H1 (cell line): Measurements from ENCODE around the gene PRICKLE2. TPM values are rescaled to one million over a fixed set of nuclear protein-coding genes. Genes with fewer than 3 reads are reported as not detected.
A peak's percentile ranks its signal among the peaks of the same experiment; 100 is the strongest.

Experiments
- CTCF ChIA-PET: fragments of 300-600 bp; sonication (Branson Sonifier 250); formaldehyde crosslinking; loops from one replicate; lab custom pipeline; 2021; ENCODE audit not compliant: partially characterized antibody; lab: Charles Lee
- POLR2A ChIA-PET: fragments of 300-600 bp; sonication (Branson Sonifier 250); formaldehyde crosslinking; loops from one replicate; lab custom pipeline; 2021; ENCODE audit warnings: inconsistent platforms; ENCODE audit not compliant: partially characterized antibody; lab: Charles Lee
- DNase-seq, 2 experiments: peaks; one replicate each; pipeline versions ENCODE4 v3.0.0 to v3.0.0-alpha.2; 2010 to 2022; ENCODE audit warnings: low spot score in 2 of 2, low read depth in 1 of 2, mixed read lengths in 1 of 2
- FAIRE-seq: peaks from 2 replicates; lab custom pipeline; 2011; peaks lifted over from hg19 to GRCh38; lab: Jason Lieb, UNC
- H2AFZ ChIP-seq: 2 replicates; pipeline ENCODE4 v1.8.1; 2012; ENCODE audit warnings: low read length, inconsistent platforms
- H2AK5ac ChIP-seq: 2 replicates; pipeline ENCODE4 v1.6.1; 2013; ENCODE audit warnings: low read depth, low read length
- H2BK120ac ChIP-seq: replicated peaks from 2 replicates; pipeline ENCODE3; 2013; ENCODE audit warnings: low read depth, low read length, inconsistent platforms
- H2BK12ac ChIP-seq: 2 replicates; pipeline ENCODE4 v1.6.1; 2013; ENCODE audit warnings: low read depth, low read length
- H2BK15ac ChIP-seq: 2 replicates; pipeline ENCODE4 v1.6.1; 2013; ENCODE audit warnings: low read length
- H2BK20ac ChIP-seq: 2 replicates; pipeline ENCODE4 v1.6.1; 2013; ENCODE audit warnings: low read length
- H2BK5ac ChIP-seq: 2 replicates; pipeline ENCODE4 v1.6.1; 2013; ENCODE audit warnings: low read depth, low read length
- H3K14ac ChIP-seq: 2 replicates; pipeline ENCODE4 v1.6.1; 2013; ENCODE audit warnings: inconsistent platforms; ENCODE audit not compliant: insufficient read length
- H3K18ac ChIP-seq: 2 replicates; pipeline ENCODE4 v1.6.1; 2013; ENCODE audit warnings: low read length; ENCODE audit errors: extremely low read depth
- H3K23ac ChIP-seq: 2 replicates; pipeline ENCODE4 v1.6.1; 2013; ENCODE audit warnings: inconsistent platforms; ENCODE audit not compliant: insufficient read length
- H3K23me2 ChIP-seq: 2 replicates; pipeline ENCODE4 v1.6.1; 2013; ENCODE audit warnings: low read depth, low read length
- H3K27ac ChIP-seq: 2 replicates; pipeline ENCODE4 v1.6.1; 2011; ENCODE audit warnings: low read depth, low read length, inconsistent platforms
- H3K27me3 ChIP-seq, 4 experiments: replicated peaks in 1 of 4; 1 replicate in 1 of 4; 2 replicates in 3 of 4; pipeline versions ENCODE4 v1.6.1 to v1.8.1; 2011 to 2013; ENCODE audit warnings: low read length in 3 of 4, mild to moderate bottlenecking in 3 of 4, inconsistent platforms in 2 of 4, mixed read lengths in 2 of 4, moderate library complexity in 1 of 4; ENCODE audit not compliant: control insufficient read depth in 3 of 4, insufficient read depth in 3 of 4; ENCODE audit errors: extremely low read depth in 1 of 4
- H3K36me3 ChIP-seq, 4 experiments: 2 replicates each; pipeline versions ENCODE4 v1.6.1 to v1.8.1; 2011 to 2013; ENCODE audit warnings: mild to moderate bottlenecking in 4 of 4, low read length in 3 of 4, moderate library complexity in 2 of 4, control low read depth in 1 of 4, inconsistent platforms in 1 of 4; ENCODE audit not compliant: insufficient read depth in 4 of 4, control insufficient read depth in 2 of 4
- H3K4ac ChIP-seq: replicated peaks from 2 replicates; pipeline ENCODE3; 2013; ENCODE audit warnings: low read length, low read depth, mixed read lengths, inconsistent platforms; ENCODE audit not compliant: insufficient read length
- H3K4me1 ChIP-seq, 4 experiments: replicated peaks in 1 of 4; 1 replicate in 1 of 4; 2 replicates in 3 of 4; pipeline versions ENCODE4 v1.6.1 to v1.8.1; 2011 to 2013; ENCODE audit warnings: low read length in 3 of 4, inconsistent platforms in 2 of 4, mixed read lengths in 1 of 4; ENCODE audit not compliant: insufficient read depth in 4 of 4, control insufficient read depth in 3 of 4
- H3K4me2 ChIP-seq, 2 experiments: 2 replicates each; pipeline versions ENCODE4 v1.6.1 to v1.8.1; 2011 to 2013; ENCODE audit warnings: low read depth in 2 of 2, low read length in 2 of 2, control low read depth in 1 of 2, inconsistent platforms in 1 of 2, mild to moderate bottlenecking in 1 of 2; ENCODE audit not compliant: insufficient read depth in 1 of 2
- H3K4me3 ChIP-seq, 4 experiments: fragments of 200-600, 300-600 bp in 1 of 4; sonication (generic), shearing (Covaris generic), sonication (Bioruptor Twin) in 1 of 4; 2 replicates each; pipeline versions ENCODE4 v1.5.1 to v1.8.1; 2011 to 2016; ENCODE audit warnings: low read length in 4 of 4, low read depth in 3 of 4, control low read depth in 2 of 4, inconsistent platforms in 2 of 4, mild to moderate bottlenecking in 2 of 4, mixed read lengths in 1 of 4, moderate library complexity in 1 of 4; ENCODE audit not compliant: insufficient read depth in 2 of 4; ENCODE audit errors: extremely low read depth in 1 of 4
- H3K56ac ChIP-seq: replicated peaks from 2 replicates; pipeline ENCODE3; 2013; ENCODE audit warnings: low read depth, mild to moderate bottlenecking, mixed read lengths, low read length, inconsistent platforms; ENCODE audit not compliant: insufficient read length
- H3K79me1 ChIP-seq: 2 replicates; pipeline ENCODE4 v1.6.1; 2013; ENCODE audit warnings: low read depth, low read length, control low read depth
- H3K79me2 ChIP-seq, 2 experiments: 2 replicates each; pipeline versions ENCODE4 v1.6.1 to v1.8.1; 2012 to 2013; ENCODE audit warnings: low read length in 2 of 2, mild to moderate bottlenecking in 2 of 2, inconsistent platforms in 1 of 2; ENCODE audit not compliant: insufficient read depth in 2 of 2, control insufficient read depth in 1 of 2
- H3K9ac ChIP-seq, 4 experiments: replicated peaks in 1 of 4; 1 replicate in 1 of 4; 2 replicates in 3 of 4; pipeline versions ENCODE4 v1.6.1 to v1.8.1; 2011 to 2013; ENCODE audit warnings: low read depth in 3 of 4, low read length in 3 of 4, control low read depth in 2 of 4, mild to moderate bottlenecking in 2 of 4, moderate library complexity in 2 of 4, inconsistent platforms in 1 of 4; ENCODE audit errors: extremely low read depth in 1 of 4
- H3K9me3 ChIP-seq, 2 experiments: 2 replicates each; pipeline versions ENCODE4 v1.6.1 to v1.8.1; 2012 to 2013; ENCODE audit warnings: mild to moderate bottlenecking in 2 of 2, moderate library complexity in 2 of 2, control low read depth in 1 of 2, inconsistent platforms in 1 of 2, low read depth in 1 of 2, low read length in 1 of 2, mixed read lengths in 1 of 2; ENCODE audit not compliant: insufficient read depth in 2 of 2
- H4K20me1 ChIP-seq, 2 experiments: replicated peaks in 1 of 2; 2 replicates each; pipeline versions ENCODE3 to v1.8.1; 2011 to 2013; ENCODE audit warnings: inconsistent platforms in 2 of 2, low read length in 2 of 2, mild to moderate bottlenecking in 1 of 2; ENCODE audit not compliant: insufficient read depth in 2 of 2, control insufficient read depth in 1 of 2
- H4K5ac ChIP-seq: 2 replicates; pipeline ENCODE4 v1.6.1; 2013; ENCODE audit warnings: low read length, low read depth, mixed read lengths, inconsistent platforms; ENCODE audit not compliant: insufficient read length
- H4K8ac ChIP-seq: 2 replicates; pipeline ENCODE4 v1.8.0; 2013; ENCODE audit warnings: mild to moderate bottlenecking, moderate library complexity, low read length, inconsistent platforms; ENCODE audit not compliant: insufficient read depth; ENCODE audit errors: extremely low read depth
- H4K91ac ChIP-seq: replicated peaks from 2 replicates; pipeline ENCODE3; 2013; ENCODE audit warnings: low read length, mixed read lengths, inconsistent platforms; ENCODE audit not compliant: insufficient read length
- EGR1 ChIP-seq: IDR thresholded peaks from 2 replicates; pipeline ENCODE4 v1.6.1; 2011; ENCODE audit warnings: low read depth, low read length, borderline replicate concordance
- EP300 ChIP-seq, 2 experiments: IDR thresholded peaks; 1 replicate in 1 of 2; 2 replicates in 1 of 2; pipeline ENCODE4 v1.6.1; 2011 to 2012; ENCODE audit warnings: low read depth in 2 of 2, low read length in 2 of 2, mild to moderate bottlenecking in 2 of 2, borderline replicate concordance in 1 of 2, inconsistent platforms in 1 of 2, moderate library complexity in 1 of 2
- HDAC2 ChIP-seq, 2 experiments: fragments of 300-600 bp in 1 of 2; sonication (generic) in 1 of 2; IDR thresholded peaks; 2 replicates each; pipeline ENCODE4 v1.6.1; 2011 to 2012; ENCODE audit warnings: low read depth in 2 of 2, low read length in 2 of 2, mild to moderate bottlenecking in 2 of 2, moderate library complexity in 2 of 2, borderline replicate concordance in 1 of 2, inconsistent platforms in 1 of 2
- KDM5A ChIP-seq: fragments of 200-600 bp; IDR thresholded peaks from 2 replicates; pipeline ENCODE4 v1.7.1; 2012; ENCODE audit warnings: mild to moderate bottlenecking, low read length, inconsistent platforms, mixed read lengths
- POU5F1 ChIP-seq: IDR thresholded peaks from 2 replicates; pipeline ENCODE4 v1.6.1; 2011; ENCODE audit warnings: low read depth, mild to moderate bottlenecking, low read length, moderate library complexity
- SIN3A ChIP-seq, 2 experiments: IDR thresholded peaks in 1 of 2; conservative IDR thresholded peaks in 1 of 2; 2 replicates each; pipeline ENCODE4 v1.6.1; 2011 to 2012; ENCODE audit warnings: low read length in 2 of 2, improper control_type of control experiment in 1 of 2, low read depth in 1 of 2, mild to moderate bottlenecking in 1 of 2
- WGBS, 2 experiments: shearing (Covaris generic) in 1 of 2; methylation state at CpG; one replicate each; pipeline versions ENCODE4 v1.1.6 to v1.1.7; 2013 to 2015; ENCODE audit warnings: low lambda C conversion rate in 2 of 2, mixed read lengths in 2 of 2, inconsistent platforms in 1 of 2, low coverage in 1 of 2, missing lambda C conversion rate in 1 of 2; ENCODE audit not compliant: insufficient replicate concordance in 2 of 2, insufficient coverage in 1 of 2, insufficient read length in 1 of 2; ENCODE audit errors: extremely low coverage in 1 of 2, missing lambda C conversion rate in 1 of 2; 5-methylcytosine and 5-hydroxymethylcytosine counted together
- polyA plus RNA-seq, 7 experiments: library from polyadenylated mRNA; depleted of rRNA in 3 of 7; stranded (reverse) in 5 of 7; unstranded in 2 of 7; fragments of >200 nt in 5 of 7; fragments of 200-250 nt in 2 of 7; gene quantifications; 1 replicate in 5 of 7; 2 replicates in 1 of 7; 4 replicates in 1 of 7; pipeline versions ENCODE4 v1.2.1 to v1.2.3, GENCODE V29; 2011 to 2013; ENCODE audit warnings: missing spikeins in 2 of 7, mixed read lengths in 2 of 7
- total RNA-seq: library from RNA; stranded (reverse); fragmentation: NEBNext Ultra II Directional; extraction: Animal tissue kit (Norgen Biotek cat#: 25700); gene quantifications from 2 replicates; pipeline ENCODE4 v1.2.1, GENCODE V29; 2021

The PRICKLE2 gene
- total and polyA plus RNA-seq, 2 of the 8 experiments (the other 6 are each of a cell fraction or from before 2014, with no cell fraction given) = 2.9 to 8.0 TPM

- Histone ChIP-seq H3K4me1 (peaks cover 14 to 33% (median 24%) of the 10 kb centered on the region in 4 experiments; a peak in 6 of 7 replicates), H3K27ac (no peak overlapping the region), H2BK5ac (no peak overlapping the region), H2BK12ac (no peak overlapping the region), H3K36me3 (no peaks in the 10 kb centered on the region), H3K4me2 (peak overlapping the region in 1 of 2 experiments; percentile 40; a peak in 1 of 4 replicates), H2BK120ac (no peak overlapping the region), H3K9me3 (no peaks in the 10 kb centered on the region), H2BK20ac (no peak overlapping the region), H3K27me3 (peaks cover 0 to 24% (median 9%) of the 10 kb centered on the region in 4 experiments; a peak in 4 of 7 replicates), H3K56ac (no peak overlapping the region), H4K5ac (no peak overlapping the region), H3K4ac (no peak overlapping the region), H3K79me2 (no peaks in the 10 kb centered on the region), H3K23me2 (no peaks in the 10 kb centered on the region), H3K23ac (no peak overlapping the region), H4K20me1 (peaks cover 7 to 14% of the 10 kb centered on the region in 2 experiments), H2AK5ac (no peak overlapping the region), H4K91ac (no peak overlapping the region), H2AFZ (no peak overlapping the region), H2BK15ac (no peak overlapping the region), H3K79me1 (no peaks in the 10 kb centered on the region), H3K4me3 (no peak overlapping the region), H3K18ac (no peak overlapping the region), H3K14ac (no peak overlapping the region), H3K9ac (no peak overlapping the region), H4K8ac (no peak overlapping the region)
- DNase-seq = no peak
- CTCF ChIA-PET = interaction anchor here (3.0 to 3.3 kb wide), 2 partner anchors 11 to 22 kb away, joined by 8 to 11 read pairs; no protein-coding TSS in a partner anchor
- POLR2A ChIA-PET = no interaction called here
- FAIRE-seq = peak; percentile 94
- 8% methylated on average over 4 of the region's 4 CpGs; no CpG with 5 or more reads in 1 of the 2 experiments for WGBS, 2 experiments
- TF ChIP-seq HDAC2 (IDR thresholded peaks at IDR 0.05; ENCODE audit: borderline replicate concordance in 1 of 2, low read depth in 2 of 2, low read length in 2 of 2) = 0 out of 4 replicates have a peak, but pooled peaks of 1 of the 2 experiments have one; percentile 5
- peak in 1 of 2 experiments; percentile 34; a peak in 1 of 3 replicates for TF ChIP-seq EP300 (IDR thresholded peaks at IDR 0.05; ENCODE audit: borderline replicate concordance in 1 of 2, low read depth in 2 of 2, low read length in 2 of 2)
- peak; percentile 87 for TF ChIP-seq POU5F1
- peak; percentile 50; the same call in 1 of the 2 replicates for TF ChIP-seq EGR1
- no peak for TF ChIP-seq KDM5A
- no peak for TF ChIP-seq SIN3A (conservative IDR thresholded peaks at IDR 0.05 in 1 of 2, IDR thresholded peaks at IDR 0.05 in 1 of 2; ENCODE audit: low read depth in 1 of 2, low read length in 2 of 2)
Measured at GRCh38 chr3:64218746-64219145, 6.5 kb downstream of the PRICKLE2 start.
